ENCODE results near the gene THBS3.
A peak's percentile ranks its signal among the peaks of the same experiment; 100 is the strongest.
"Not testable (repeated sequence)": the region's sequence is repeated elsewhere in the genome, so short reads cannot be mapped to it uniquely, and the experiment has no call there.

The THBS3 gene

DNA sequence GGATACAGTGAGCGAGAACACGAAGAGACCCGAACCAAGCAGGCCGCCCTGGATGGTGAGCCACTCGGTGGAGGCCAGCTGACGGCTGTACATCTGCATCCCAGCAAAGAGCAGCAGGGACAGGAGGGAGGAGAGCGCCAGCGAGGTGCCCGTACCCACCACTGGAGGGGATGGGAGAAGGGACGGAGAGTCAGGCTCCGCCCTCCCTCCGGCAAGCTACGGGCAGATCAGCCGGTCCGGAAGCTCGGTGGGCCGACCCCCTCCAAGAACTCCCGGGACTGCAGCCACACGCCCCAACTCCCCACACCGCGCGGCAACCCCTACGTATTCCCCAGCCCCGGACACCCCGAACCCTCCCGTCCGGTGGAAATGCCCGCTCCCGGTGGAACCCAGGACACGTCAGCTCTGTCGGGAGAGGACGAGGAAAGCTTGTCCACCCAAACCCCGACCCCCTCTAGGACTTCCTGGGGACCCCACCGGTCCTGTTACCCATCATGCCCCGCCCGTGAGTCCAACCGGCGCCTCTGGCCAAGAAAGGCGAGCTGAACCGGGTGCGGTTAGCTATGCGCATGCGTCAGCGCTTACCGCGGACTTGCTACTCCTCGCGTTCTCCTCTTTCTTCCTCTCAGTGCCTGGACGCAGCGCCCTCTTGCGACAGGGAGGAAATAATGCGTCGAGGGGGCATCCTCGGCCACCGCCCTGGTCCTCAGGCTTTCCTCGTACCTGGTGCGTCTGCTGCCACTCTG is 34.8 kb downstream of the THBS3 start, which contains the start of gene KRTCAP2:
Gene KRTCAP2, minus strand, starts transcription at position 573 of the 746 bp plus-strand sequence. Its CDS starts 80 bp downstream, at position 493.
- DNase-seq = peak; percentile 96

- DNase-seq = no peak
Observed at GRCh38 chr1:155171836-155172731, 35.6 kb downstream of the THBS3 start.

GRCh38 chr1:155170806-155171205 is 36.9 kb downstream of the THBS3 start:
- no peak for DNase-seq

DNA sequence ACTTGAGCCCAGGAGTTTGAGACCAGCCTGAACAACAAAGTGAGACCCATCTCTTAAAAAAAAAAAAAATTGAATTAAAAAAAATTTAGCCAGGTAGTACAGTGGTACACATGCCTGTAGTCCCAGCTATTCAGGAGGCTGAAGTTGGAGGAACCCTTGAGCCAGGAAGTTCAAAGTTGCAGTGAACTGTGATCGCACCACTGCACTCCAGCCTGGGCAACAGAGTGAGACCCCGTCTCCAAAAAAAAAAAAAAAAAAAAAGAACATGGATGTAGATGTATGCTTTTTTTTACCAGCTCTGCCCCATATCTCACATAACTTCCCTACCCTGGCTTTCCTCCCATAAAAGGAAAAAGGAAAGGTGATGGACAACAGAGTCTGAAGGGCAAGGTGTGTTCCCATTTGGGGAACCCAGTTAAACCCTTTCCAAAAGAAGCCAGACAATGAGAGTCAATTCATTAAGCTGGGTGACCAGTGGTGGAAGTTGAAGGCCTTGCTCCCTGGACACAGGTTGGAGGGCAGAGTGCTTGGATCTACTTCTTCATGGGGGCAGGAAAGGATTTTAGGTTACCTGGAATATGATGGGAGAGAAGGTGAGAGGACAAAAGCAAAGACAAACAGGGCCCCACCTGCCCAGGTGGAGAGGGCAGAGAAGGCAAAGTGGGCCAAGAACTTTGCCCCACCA is 37.5 kb downstream of the THBS3 start:
- no peak for DNase-seq

DNA sequence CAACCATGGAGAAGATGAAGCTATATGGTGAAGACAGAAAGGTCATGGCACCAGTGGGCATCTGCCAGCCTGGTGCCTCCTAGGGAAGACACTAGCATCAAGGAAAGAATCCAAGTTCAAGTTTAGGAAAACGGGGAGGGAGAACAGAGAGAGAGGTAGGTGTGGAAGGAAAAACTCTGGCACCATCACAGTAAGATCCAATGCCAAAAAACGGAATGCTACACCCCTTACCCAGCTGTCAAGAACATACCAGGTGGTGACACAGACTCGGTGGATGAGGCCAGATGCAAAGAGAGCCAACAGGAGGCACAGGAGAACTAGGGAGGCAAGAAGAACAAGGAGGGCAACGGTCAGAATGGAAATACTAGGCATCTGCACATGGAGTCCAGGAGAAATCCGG is 38.2 kb downstream of the THBS3 start:
- no peak for DNase-seq

DNA sequence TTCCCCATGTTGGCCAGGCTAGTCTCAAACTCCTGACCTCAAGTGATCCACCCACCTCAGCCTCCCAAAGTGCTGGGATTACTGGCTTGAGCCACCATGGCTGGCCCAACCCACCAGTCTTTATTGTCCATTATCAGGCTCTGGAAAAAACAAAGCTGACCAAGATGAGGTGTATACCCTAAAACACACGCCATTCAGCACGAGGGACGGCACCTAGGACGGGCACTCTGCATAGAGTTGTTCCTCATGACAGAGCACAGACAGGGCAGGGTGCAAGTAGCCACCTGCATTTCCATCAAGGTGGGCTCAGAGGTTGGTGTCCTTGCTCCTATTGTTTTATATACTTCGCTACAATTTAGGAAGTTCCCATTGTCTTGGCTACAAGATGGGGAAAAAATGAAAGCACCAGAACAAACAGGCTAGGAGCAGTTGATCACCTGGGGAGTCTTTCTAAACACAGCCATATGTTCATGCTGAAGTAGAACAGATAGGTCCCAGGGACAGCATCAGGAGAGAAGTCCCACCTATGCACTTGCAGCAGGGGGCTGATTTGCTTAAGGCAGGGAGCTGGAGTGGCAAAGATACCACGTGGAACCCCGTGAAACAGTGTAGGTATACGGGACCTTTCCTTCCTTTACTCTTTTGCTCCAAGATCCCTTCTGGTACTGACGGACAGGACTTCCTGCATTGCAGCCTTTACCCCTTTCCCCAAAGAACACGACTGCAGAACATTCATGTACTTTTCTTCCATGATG is 39.1 kb downstream of the THBS3 start:
- no peak for DNase-seq

DNA sequence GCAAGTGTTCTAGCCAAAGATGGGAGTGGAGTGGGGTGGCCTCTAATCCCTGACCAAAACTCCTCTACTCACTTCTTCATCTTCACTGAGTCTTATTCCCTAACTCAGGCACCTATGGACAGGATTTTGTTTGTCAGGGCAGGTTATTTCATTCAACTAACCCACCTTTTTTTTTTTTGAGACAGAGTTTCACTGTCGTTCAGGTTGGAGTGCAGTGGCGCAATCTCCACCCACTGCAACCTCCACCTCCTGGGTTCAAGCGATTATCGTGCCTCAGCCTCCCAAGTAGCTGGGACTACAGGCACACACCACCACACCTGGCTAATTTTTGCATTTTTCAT is 39.6 kb downstream of the THBS3 start:
- DNase-seq = not testable (repeated sequence)

DNA sequence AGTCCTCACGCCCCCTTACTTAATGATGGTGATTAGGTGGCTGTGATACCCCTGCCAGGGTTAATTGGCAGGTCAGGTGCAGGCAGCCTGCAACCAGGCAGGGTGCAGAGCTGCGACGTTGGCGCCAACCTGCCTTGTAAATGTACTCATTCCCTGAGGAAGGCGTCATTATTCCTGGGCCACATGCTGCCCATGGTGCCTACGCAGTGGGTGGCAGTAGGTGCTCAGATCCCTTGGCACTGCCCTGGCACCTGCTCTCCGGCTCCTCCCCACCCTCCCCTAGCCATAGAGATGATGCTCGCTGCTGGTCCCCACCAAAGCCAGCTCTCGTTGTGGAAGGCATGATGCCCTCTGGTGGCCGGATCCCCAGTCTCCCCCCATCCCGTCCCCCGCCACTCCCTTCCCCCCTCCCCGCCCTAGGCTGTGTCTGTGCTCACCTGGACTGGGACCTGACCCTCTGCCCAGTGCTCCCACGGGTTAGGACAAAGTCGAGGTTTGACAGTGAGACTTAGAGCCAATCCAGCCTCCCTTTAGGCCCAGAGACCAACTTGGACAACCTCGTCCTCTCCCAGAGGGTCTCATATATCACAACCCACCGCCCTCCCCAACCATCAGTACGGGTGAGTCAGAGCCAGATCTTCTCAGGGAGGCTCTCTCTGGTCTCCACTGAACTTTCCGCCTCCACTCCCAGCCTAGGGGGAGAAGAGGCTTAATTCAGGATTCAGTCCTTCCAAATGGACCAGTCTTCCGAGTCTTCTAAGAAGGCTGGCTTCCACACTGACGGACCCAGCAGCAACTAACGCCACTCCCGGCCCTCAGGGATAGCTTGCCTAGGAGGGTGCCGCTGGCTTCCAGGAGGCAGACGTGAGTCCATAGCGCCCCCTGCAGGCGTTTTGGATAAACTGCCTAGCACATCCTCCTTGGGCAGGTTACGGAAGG is 40.3 kb downstream of the THBS3 start:
- peak; percentile 87 for DNase-seq

DNA sequence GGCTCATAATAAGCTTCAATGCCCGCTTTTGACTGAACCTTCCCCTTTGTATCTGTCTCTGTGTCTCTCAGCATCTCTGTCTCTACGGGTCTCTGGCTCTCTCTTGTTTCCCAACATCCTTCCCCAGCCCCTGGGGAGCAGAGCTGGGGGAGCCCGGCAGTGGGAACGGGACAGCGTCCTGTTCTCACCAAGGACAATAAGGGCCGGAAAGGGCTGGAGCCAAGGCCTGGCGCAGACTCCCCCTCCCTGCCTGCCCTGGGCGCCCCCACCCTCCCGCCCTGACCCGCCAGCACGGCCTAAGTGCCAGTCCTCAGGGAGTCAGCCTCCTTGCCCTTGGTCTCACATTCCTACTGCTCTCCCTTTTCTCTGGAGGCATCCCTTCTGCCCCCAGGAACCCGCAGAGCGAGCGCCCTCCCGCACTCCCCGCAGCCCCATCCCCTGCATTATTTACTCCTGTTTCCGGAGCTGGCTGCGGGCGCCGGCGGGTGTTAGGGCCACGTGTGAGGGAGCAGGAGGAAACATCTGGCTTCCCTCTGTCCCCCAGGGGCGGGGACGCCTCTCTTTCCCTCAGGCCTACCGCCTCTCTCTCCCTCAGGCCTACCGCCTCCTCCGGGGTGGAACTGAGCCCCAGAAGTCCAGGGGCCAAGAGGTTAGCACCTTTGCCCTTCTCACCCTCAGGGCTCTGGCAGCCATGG is 41.1 kb downstream of the THBS3 start:
- no peak for DNase-seq

DNA sequence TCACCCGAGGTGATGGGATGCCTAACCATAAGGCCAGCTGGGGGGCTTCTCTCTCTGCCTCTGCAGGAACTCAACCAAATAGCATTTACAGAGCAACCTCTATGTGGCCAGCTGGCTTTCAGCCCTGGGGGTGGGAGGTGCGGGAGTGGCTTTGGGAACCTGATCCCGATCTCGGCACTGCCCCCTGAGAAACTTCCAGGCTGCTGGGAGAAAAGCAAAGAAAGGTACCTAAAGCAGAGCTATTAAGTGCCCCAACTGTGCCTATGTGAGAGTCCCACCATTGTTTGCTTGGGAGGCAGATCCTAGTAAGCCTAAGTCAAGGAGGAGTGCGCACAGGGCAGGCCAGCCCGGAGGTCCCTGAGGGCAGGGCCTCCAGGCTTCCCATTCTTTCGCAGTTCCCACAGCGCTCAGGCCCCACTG is 41.6 kb downstream of the THBS3 start:
- DNase-seq = no peak

DNA sequence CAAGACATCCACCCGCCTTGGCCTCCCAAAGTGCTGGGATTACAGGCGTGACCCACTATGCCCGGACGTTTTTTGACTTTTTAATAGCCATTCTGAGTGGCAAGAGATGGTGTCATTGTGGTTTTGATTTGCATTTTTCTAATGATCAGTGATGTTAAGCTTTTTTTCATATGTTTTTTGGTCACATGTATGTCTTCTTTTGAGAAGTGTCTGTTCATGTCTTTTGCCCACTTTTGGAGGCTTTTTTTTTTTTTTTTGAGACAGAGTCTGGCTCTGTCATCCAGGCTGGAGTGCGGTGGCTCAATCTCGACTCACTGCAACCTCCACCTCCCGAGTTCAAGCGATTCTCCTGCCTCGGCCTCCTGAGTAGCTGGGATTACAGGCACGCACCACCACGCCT is 43.1 kb downstream of the THBS3 start:
- DNase-seq = not testable (repeated sequence)

DNA sequence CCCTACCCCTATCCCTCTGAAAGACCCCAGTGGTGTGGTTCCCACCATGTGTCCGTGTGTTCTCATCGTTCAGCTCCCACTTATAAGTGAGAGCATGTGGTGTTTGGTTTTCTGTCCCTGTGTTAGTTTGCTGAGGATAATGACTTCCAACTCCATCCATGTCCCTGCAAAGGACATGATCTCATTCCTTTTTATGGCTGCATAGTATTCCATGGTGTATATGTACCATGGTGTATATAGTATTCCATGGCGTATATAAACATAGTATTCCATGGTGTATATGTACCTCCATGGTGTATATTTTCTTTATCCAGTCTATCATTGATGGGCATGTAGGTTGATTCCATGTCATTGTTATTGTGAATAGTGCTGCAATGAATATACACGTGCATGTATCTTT is 43.9 kb downstream of the THBS3 start:
- DNase-seq = not testable (repeated sequence)

DNA sequence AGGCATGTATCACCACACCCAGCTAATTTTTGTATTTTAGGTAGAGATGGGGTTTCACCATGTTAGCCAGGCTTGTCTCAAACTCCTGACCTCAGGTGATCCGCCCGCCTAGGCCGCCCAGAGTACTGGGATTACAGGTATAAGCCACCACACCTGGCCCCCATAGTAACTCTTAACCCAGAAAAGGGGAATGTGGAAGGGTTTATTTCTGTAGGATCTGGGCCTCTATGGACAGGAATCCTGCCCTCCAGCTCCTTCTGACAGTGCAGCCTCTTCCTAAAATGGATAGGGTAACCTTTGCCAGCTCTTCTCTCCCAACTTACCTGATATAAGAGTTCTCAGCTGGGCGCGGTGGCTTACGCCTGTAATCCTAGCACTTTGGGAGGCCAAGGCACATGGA is 45.1 kb downstream of the THBS3 start:
- DNase-seq = not testable (repeated sequence)

GRCh38 chr1:155160128-155160527 is 47.6 kb downstream of the THBS3 start:
- no peak for DNase-seq

GRCh38 chr1:155158991-155159390 is 48.7 kb downstream of the THBS3 start:
- no peak for DNase-seq

DNA sequence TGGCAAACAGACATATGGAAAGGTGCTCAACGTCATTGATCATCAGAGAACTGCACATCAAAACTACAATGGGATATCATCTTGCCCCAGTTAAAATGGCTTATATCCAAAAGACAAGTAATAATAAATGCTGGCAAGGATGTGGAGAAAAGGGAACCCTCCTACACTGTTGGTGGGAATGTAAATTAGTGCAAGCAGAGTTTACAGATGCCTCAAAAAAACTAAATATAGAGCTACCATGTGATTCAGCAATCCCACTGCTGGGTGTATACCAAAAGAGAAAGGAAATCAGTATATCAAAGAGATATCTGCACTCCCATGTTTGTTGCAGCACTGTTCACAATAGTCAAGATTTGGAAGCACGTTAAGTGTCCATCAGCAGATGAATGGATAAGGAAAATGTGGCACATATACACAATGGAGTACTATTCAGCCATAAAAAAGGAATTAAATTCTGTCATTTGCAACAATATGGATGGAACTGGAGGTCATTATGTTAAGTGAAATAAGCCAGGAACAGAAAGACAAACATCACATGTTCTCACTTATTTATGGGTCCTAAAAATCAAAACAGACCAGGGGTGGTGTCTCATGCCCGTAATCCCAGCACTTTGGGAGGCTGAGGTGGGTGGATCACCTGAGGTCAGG is 51.6 kb downstream of the THBS3 start:
- DNase-seq = peak; percentile 31

Measured in inflammatory macrophage treated with lipopolysaccharide for 4 hours (primary cell).